HL-60 (cell line): Measurements from ENCODE around the gene OR6S1.

Experiments
- DNase-seq, 2 experiments: peaks; one replicate each; pipeline ENCODE4 v3.0.0-alpha.2; 2010 to 2020; ENCODE audit warnings: low read depth in 1 of 2, low spot score in 1 of 2
- H3K27ac ChIP-seq: fragments of 250-450 bp; sonication (Bioruptor Pico); replicated peaks from 2 replicates; pipeline ENCODE4 v1.5.1; 2020; ENCODE audit warnings: mild to moderate bottlenecking, moderate library complexity
- H3K27me3 ChIP-seq: fragments of 250-450 bp; sonication (Bioruptor Pico); 2 replicates; pipeline ENCODE4 v1.5.1; 2021; ENCODE audit warnings: mild to moderate bottlenecking, moderate library complexity; ENCODE audit not compliant: insufficient read depth, poor library complexity, severe bottlenecking
- H3K4me3 ChIP-seq: replicated peaks from 2 replicates; pipeline ENCODE4 v1.5.1; 2011; ENCODE audit warnings: mild to moderate bottlenecking, control low read depth, low read length; ENCODE audit not compliant: insufficient read depth
- CTCF ChIP-seq: IDR thresholded peaks from one replicate; pipeline ENCODE4 v1.5.1; 2011; ENCODE audit warnings: low read length, control low read depth, inconsistent platforms; ENCODE audit not compliant: insufficient read depth
- GABPA ChIP-seq: IDR thresholded peaks from 2 replicates; pipeline ENCODE4 v1.6.1; 2012; ENCODE audit warnings: low read depth
- POLR2AphosphoS5 ChIP-seq: IDR thresholded peaks from 2 replicates; pipeline ENCODE4 v1.6.1; 2012; ENCODE audit warnings: low read depth
- REST ChIP-seq: IDR thresholded peaks from 2 replicates; pipeline ENCODE4 v1.6.1; 2012; ENCODE audit warnings: low read depth; ENCODE audit not compliant: insufficient replicate concordance
- SPI1 ChIP-seq: IDR thresholded peaks from 2 replicates; pipeline ENCODE4 v1.6.1; 2012; ENCODE audit warnings: low read depth, mild to moderate bottlenecking, borderline replicate concordance

The OR6S1 gene

GRCh38 chr14:20608383-20609110 is 32.9 kb downstream of the OR6S1 start:
- H3K4me3 ChIP-seq, result no peak overlapping the region
- no peak for TF ChIP-seq GABPA
- TF ChIP-seq CTCF, result no peak
- TF ChIP-seq REST, result no peak
- TF ChIP-seq SPI1, result no peak
- TF ChIP-seq POLR2AphosphoS5, result no peak
- DNase-seq, result no peak
- H3K27me3 ChIP-seq, result no peaks in the 10 kb centered on the region
- no peak overlapping the region for H3K27ac ChIP-seq

GRCh38 chr14:20607617-20608016 is 33.9 kb downstream of the OR6S1 start:
- Histone ChIP-seq H3K27me3 (no peaks in the 10 kb centered on the region), H3K27ac (no peak overlapping the region), H3K4me3 (no peak overlapping the region)
- no peak for DNase-seq
- TF ChIP-seq SPI1 (no peak), GABPA (no peak), CTCF (no peak), REST (no peak), POLR2AphosphoS5 (no peak)

- Histone ChIP-seq H3K27ac (no peak overlapping the region), H3K4me3 (no peak overlapping the region), H3K27me3 (no peaks in the 10 kb centered on the region)
- TF ChIP-seq POLR2AphosphoS5 (no peak), CTCF (no peak), SPI1 (no peak), GABPA (no peak), REST (no peak)
- no peak for DNase-seq
Measured at GRCh38 chr14:20606902-20607242, 34.6 kb downstream of the OR6S1 start.
